HL-60/S4 (cell line): ENCODE results near the gene REPS2.

Experiments
- in situ Hi-C: fragments of 300-500 bp; cut with MboI; formaldehyde crosslinking; loops from 2 replicates; pipeline ENCODE4 v1.14.3; 2022; ENCODE audit warnings: low sequenced_read_pairs

Gene REPS2

DNA sequence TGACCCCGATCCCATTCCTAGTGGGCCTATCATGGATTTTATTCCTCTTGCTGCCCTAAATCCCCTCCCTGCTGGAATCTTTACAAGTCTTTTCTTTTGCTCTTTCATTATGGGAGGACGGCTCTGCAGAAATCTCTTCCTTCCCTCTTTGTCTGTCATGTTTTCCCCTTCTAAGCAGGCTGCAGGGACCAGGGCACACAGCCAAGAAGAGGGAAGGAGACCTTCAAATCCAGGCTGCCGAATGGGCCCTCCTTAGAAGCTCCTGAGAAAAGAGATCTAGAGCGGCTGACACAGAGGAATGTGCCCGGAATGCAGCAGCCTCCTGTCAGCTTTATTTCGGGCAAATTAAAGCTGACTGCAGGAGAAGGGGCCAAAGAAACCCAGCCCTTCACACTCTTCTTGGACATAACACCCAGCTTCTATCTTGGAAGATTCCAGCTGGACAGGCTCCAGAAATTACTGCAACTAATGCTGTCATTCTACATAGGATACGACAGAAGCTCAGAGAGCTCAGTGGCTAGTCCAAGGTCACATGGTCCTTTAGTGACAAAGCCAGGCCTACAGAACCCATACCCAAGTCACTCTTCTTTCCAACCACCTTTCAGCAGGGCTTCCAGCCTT lies 240.8 kb downstream of the REPS2 start:
- in situ Hi-C loops, result no loop called here

GRCh38 chrX:17192106-17192505 lies 245.6 kb downstream of the REPS2 start:
- in situ Hi-C loops, result no loop called here
